ENCODE results near the gene STK32C.

DNA sequence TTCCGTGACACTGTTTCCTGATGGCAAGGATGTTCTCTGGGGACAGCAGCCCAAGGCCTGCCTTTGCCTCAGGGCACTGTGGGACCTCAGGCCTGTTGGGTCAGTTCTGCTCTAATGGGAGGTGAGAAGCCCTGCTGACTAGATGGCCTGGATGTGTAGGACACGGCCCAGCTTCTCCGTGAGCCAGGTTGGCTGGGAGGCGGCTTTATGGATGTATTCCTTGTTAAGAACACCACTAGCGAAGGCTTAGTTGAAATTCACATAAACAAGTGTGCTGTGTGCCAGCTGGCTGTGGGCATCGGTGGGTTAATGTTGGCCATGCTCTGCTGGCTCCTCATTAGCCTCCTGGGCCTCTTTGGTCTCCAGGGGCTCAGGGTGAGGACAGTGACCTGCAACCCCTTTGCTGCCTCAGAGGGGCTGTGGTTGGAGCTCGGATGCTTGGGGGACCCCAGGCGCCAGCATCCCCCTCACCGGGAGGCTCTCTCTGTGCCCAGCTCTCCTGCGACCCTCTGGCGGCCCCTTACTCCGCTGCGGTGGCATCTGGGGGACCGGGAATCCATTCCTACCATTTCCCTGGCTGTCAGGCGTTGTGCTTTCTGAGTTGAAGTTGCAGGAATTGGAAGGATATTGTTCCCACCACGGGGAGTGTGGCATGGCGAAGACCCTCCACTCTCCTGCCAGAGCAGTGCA, 143.8 kb downstream of the STK32C start:
- TF ChIP-seq SUZ12 (IDR thresholded peaks at IDR 0.05; ENCODE audit: extremely low read depth, insufficient read depth, insufficient read length) (no peak), YY1 (IDR thresholded peaks at IDR 0.05; ENCODE audit: insufficient read depth, insufficient read length) (no peak), ZNF274 (IDR thresholded peaks at IDR 0.05; ENCODE audit: low read depth, low read length) (no peak)
